Esophagus squamous epithelium (tissue), 4 donors: ENCODE measurements around the gene ITGB8.

Experiments
- POLR2A ChIP-seq, 4 donors: fragments of 450-650 bp; IDR thresholded peaks; one replicate each; pipeline ENCODE4 v1.6.1; 2017; ENCODE audit warnings: antibody characterized with exemption in 4 of 4, mild to moderate bottlenecking in 4 of 4, moderate library complexity in 3 of 4
- TF ChIP-seq, protein P1 (sequence below), 6 experiments: fragments of 450-650 bp in 4 of 6; fragments of 200-600 bp in 2 of 6; sonication (generic) in 2 of 6; IDR thresholded peaks; one replicate each; pipeline ENCODE4 v1.5.1; 2016 to 2019; ENCODE audit warnings: antibody characterized with exemption in 6 of 6, mild to moderate bottlenecking in 4 of 6, moderate library complexity in 4 of 6

DNA sequence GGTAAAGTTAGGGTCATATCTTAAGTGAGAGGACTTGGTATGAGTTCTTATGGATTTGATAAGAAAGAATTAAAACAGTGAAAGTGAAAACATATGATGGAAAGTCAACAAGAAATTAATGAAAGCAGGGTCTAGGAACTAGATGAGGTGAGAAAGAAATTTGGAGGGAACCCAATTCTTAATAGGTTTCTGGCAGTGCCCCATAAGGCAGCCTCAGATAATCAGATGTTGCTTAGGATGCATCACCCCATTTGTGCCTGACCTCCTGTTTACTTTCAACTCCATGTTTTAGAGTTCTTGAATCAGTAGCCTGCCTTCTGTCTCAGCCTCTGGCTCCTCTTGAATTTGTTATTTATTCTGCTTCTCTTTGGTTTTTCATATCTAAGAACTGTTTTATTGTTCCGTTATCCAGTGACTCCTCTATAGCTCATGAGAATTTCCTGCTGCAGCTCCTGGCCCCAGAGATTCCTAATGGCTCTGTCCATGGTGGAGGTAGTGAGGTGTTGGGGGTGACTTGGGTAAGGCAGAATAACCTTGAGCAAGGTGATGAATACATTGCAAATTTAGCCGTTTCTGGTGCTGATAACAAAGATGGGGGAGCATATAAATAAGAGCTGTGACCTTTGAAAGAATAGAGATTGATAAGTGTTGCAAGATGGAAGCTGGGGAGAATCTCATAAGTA is 17.6 kb downstream of the ITGB8 start:
- TF ChIP-seq, protein P1, sequence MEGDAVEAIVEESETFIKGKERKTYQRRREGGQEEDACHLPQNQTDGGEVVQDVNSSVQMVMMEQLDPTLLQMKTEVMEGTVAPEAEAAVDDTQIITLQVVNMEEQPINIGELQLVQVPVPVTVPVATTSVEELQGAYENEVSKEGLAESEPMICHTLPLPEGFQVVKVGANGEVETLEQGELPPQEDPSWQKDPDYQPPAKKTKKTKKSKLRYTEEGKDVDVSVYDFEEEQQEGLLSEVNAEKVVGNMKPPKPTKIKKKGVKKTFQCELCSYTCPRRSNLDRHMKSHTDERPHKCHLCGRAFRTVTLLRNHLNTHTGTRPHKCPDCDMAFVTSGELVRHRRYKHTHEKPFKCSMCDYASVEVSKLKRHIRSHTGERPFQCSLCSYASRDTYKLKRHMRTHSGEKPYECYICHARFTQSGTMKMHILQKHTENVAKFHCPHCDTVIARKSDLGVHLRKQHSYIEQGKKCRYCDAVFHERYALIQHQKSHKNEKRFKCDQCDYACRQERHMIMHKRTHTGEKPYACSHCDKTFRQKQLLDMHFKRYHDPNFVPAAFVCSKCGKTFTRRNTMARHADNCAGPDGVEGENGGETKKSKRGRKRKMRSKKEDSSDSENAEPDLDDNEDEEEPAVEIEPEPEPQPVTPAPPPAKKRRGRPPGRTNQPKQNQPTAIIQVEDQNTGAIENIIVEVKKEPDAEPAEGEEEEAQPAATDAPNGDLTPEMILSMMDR (IDR thresholded peaks at IDR 0.05) = no peak
- TF ChIP-seq POLR2A (IDR thresholded peaks at IDR 0.05) = no peak
